NCI-H146 (cell line): ENCODE measurements around the gene MMD2.

Experiments used
- DNase-seq: peaks from one replicate; lab custom pipeline; 2025; lab: John Stamatoyannopoulos, UW

Gene MMD2

GRCh38 chr7:4871056-4871680 lies 87.8 kb downstream of the MMD2 start:
- no peak for DNase-seq

- DNase-seq = no peak
Observed at GRCh38 chr7:4868493-4868892, 90.5 kb downstream of the MMD2 start.

- no peak for DNase-seq
Observed at GRCh38 chr7:4866528-4867496, 92.2 kb downstream of the MMD2 start.

GRCh38 chr7:4862156-4862555 lies 96.8 kb downstream of the MMD2 start:
- no peak for DNase-seq

- no peak for DNase-seq
Observed at GRCh38 chr7:4861673-4862072, 97.3 kb downstream of the MMD2 start, which contains the start of gene PAPOLB. Gene PAPOLB, minus strand, starts transcription at chr7:4862030. Its CDS starts 220 bp downstream, at chr7:4861810.

- DNase-seq = no peak
Observed at GRCh38 chr7:4861227-4861626, 97.8 kb downstream of the MMD2 start.

- DNase-seq = no peak
Observed at GRCh38 chr7:4857189-4857588, 101.8 kb downstream of the MMD2 start.

- peak; percentile 78 for DNase-seq
Observed at GRCh38 chr7:4856336-4857057, 102.5 kb downstream of the MMD2 start.
